Measurements from ENCODE around the gene TRIP10.
"Not testable (repeated sequence)": the region's sequence is repeated elsewhere in the genome, so short reads cannot be mapped to it uniquely, and the experiment has no call there.

Gene TRIP10

DNA sequence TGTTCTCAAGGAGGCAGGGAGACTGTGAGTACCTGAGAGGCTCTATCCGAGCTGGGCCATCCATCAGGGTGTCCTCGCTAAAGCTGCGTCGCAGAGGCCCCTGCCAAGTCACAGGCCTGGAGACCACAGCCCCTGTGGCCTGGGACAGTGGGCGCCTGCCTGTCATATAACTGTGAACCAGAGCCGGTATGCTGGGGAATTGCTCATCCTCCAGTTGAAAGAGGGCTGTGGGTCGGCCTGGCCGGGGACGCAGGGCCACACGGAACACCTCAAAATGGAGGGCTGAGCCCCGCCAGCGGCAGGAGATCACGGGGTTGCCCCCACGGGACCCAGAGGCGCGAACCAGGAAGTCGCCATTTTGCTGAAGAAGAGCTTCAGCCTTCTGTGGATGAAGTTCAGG, 21.1 kb downstream of the TRIP10 start:
- H3K27ac ChIP-seq = no peak overlapping the region

DNA sequence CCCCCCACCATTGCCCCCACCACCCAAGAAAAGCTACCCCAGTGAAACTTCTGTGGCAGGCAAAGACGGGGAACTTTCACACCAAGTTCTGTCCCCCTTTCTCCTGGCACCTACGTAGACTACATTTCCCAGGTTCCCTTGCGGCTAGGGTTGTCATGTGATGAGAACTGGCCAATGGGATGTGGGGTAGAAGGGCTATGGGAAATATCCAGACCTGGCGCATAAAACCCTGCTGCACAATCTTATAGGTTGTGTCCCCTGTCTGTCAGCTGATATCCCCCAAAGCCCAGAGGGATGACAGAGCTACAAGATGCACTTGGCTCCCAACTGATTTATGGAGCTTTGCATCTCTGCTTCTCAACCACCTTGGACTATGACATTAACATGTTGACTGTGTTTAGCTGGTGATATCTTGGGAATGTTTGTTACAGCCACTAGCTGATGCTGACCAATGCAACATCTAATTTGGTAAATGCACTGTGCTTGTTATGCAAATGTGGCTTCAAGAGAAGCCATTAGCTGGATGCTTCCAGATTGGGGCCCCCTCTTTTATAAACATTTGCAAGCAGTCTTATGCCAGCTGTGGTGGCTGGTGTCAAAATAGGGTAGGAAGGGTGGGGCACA, 21.7 kb downstream of the TRIP10 start:
- H3K27ac ChIP-seq = no peak overlapping the region
- TF ChIP-seq CTCF (conservative IDR thresholded peaks at IDR 0.05) = no peak

More for the DNA sequence above, 21.1 kb downstream of the TRIP10 start:
- no peak for TF ChIP-seq CTCF (conservative IDR thresholded peaks at IDR 0.05)

DNA sequence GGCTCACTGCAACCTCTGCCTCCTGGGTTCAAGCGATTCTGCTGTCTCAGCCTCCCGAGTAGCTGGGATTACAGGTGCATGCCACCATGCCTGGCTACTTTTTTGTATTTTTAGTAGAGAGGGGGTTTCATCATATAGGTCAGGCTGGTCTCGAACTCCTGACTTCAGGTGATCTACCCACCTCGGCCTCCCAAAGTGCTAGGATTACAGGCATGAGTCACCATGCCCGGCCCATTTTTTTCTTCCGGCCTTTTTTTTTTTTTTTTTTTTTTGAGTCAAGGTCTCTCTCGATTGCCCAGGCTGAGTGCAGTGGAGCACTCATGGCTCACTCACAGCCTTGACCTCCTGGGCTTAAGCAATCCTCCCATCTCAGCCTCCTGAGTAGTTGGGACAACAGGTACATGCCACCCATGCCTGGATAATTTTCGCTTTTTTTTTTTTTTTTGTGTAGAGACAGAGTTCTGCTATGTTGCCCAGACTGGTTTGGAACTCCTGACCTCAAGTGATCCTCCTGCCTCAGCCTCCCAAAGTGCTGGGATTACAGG, 22.8 kb downstream of the TRIP10 start:
- H3K27ac ChIP-seq = not testable (repeated sequence)

GRCh38 chr19:6765738-6766356, 26.4 kb downstream of the TRIP10 start:
- no peak for TF ChIP-seq CTCF (conservative IDR thresholded peaks at IDR 0.05)
- H3K27ac ChIP-seq = peak overlapping the region; percentile 55

DNA sequence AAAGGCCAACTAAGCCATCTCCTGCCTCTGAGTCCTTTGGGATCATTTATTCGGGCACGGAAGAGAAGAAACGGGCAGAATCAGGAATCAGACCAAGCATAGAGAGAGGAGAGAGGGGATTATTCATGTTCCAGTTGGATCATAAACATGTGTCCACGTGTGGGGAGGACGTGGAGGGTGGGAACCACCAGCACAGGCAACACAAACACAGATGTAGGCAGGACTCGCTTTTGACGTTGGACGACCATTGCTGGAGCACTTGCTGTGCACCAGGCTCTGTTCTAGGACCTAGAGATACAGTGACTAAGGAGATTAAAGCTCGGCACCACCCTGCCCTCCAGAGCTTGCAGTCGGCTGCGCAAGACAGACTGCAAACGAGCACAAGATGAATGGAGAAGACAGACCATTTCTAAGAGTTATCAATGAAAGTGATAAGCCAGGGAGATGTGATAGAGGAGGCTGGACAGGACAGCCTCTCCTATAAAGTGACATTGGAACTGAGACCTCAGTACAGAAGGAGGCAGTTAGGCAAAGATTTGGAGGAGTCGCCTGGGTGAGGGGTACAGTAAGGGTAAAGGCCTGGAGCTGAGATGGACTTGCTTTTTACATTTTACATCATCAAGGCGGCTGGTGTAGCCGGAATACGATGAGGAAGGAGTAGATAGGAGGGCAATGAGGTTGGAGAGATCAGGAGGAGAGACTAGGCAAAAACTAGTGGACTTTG, 27.0 kb downstream of the TRIP10 start:
- H3K27ac ChIP-seq = peak overlapping the region; percentile 55
- TF ChIP-seq CTCF (conservative IDR thresholded peaks at IDR 0.05) = no peak

DNA sequence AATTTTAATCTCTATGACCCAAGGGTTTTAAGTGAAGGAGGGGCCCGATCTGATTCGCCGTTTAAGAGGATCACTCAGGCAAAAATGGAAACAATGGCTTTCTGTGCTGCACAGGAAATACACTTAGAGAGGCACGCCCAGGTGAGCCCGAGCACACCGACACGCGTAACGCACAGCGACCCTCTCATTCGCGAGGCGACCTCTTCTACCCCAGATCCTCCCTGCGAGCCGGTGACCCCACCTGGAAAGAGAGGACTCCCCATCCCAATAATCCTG, 27.5 kb downstream of the TRIP10 start:
- no peak for TF ChIP-seq CTCF (conservative IDR thresholded peaks at IDR 0.05)
- peak overlapping the region; percentile 55 for H3K27ac ChIP-seq

DNA sequence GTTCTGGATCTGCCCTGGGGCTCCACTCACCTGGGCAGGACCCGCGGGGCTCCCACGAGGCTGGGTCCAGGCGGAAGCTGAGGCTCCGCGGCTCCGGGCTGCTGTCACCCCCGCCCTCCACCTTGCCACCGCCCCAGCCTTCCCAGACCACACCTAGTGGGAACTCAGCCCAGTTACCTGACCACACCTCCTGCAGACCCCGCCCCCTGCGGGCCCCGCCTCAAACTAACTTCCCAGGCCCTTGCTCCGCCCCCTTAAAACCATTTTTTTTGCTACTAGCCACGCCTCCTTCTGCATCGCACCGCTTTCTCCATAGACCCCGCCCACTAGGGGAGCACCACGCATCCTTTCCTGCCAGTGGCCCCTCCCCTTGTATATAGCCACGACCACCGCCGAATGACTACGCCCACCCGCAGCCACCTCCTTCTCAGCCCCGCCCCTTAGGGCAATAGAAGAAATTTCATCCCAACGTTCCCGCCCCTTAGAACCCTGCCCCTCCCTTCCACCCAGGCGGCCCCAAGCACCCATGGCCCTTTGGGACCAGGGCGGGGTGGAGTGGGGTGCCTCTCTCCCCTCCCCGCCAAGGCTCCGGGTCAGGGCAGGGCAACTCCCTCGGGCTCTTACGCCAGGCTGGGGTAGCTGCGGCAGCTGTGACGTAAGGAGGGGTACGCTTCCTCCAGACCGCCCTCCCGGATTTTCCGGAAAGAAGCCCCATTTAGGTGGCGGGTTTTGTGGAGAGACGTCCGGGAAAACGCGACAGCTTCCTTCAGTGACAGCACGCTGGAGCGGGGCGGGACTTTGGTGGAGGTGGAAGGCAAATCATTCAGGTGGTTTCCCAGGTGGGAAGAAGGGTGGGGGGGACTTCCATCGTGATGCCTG, 28.1 kb downstream of the TRIP10 start, which contains the start of gene SH2D3A:
TSS of gene SH2D3A (minus strand) at position 79 of the 879 bp plus-strand sequence. CDS start 3,687 bp downstream, outside the sequence.
- TF ChIP-seq CTCF (conservative IDR thresholded peaks at IDR 0.05) = 0 out of 2 replicates have a peak, but pooled peaks have one; percentile 6

More for the DNA sequence above, 28.1 kb downstream of the TRIP10 start, which contains the start of gene SH2D3A:
- H3K27ac ChIP-seq = peak within 1 kb of the TSS; percentile 55
